ENCODE data around the gene ZNF444.

ZNF444 gene

GRCh38 chr19:56136362-56136761 lies 4.7 kb upstream of the ZNF444 start:
- Mint-ChIP-seq H3K27ac (ENCODE audit: low read depth) (no peak overlapping the region), H3K9me3 (no peaks in the 10 kb centered on the region), H3K36me3 (ENCODE audit: insufficient read depth) (peaks cover 3% of the 10 kb centered on the region), H3K27me3 (no peaks in the 10 kb centered on the region), H3K4me1 (peaks cover 17% of the 10 kb centered on the region), H3K4me3 (no peak overlapping the region)
- ATAC-seq (replicated peaks; ENCODE audit: extremely low read depth, poor library complexity, severe bottlenecking) (no peak), DNase-seq (ENCODE audit: low spot score in 2 of 2) (no peak)

- Mint-ChIP-seq H3K27ac (ENCODE audit: low read depth) (no peak overlapping the region), H3K27me3 (no peaks in the 10 kb centered on the region), H3K36me3 (ENCODE audit: insufficient read depth) (peaks cover 3% of the 10 kb centered on the region), H3K4me1 (peaks cover 24% of the 10 kb centered on the region), H3K9me3 (no peaks in the 10 kb centered on the region), H3K4me3 (no peak overlapping the region)
- DNase-seq (ENCODE audit: low spot score in 2 of 2) (no peak), ATAC-seq (replicated peaks; ENCODE audit: extremely low read depth, poor library complexity, severe bottlenecking) (no peak)
Measured at GRCh38 chr19:56137405-56137804, 3.7 kb upstream of the ZNF444 start.

- Mint-ChIP-seq H3K9me3 (no peaks in the 10 kb centered on the region), H3K4me1 (peaks cover 29% of the 10 kb centered on the region), H3K36me3 (ENCODE audit: insufficient read depth) (peaks cover 3% of the 10 kb centered on the region), H3K4me3 (no peak overlapping the region), H3K27ac (ENCODE audit: low read depth) (no peak overlapping the region), H3K27me3 (no peaks in the 10 kb centered on the region)
- ATAC-seq (replicated peaks; ENCODE audit: extremely low read depth, poor library complexity, severe bottlenecking) (no peak), DNase-seq (ENCODE audit: low spot score in 2 of 2) (no peak)
Measured at GRCh38 chr19:56138069-56138468, 3.0 kb upstream of the ZNF444 start.

GRCh38 chr19:56139847-56140582 lies 1.1 kb upstream of the ZNF444 start:
- Mint-ChIP-seq H3K36me3 (ENCODE audit: insufficient read depth) (peaks cover 3% of the 10 kb centered on the region), H3K27ac (ENCODE audit: low read depth) (peak overlapping the region; percentile 96), H3K27me3 (no peaks in the 10 kb centered on the region), H3K9me3 (no peaks in the 10 kb centered on the region), H3K4me3 (peak overlapping the region; percentile 93), H3K4me1 (peaks cover 41% of the 10 kb centered on the region)
- DNase-seq (ENCODE audit: low spot score in 2 of 2) (no peak), ATAC-seq (replicated peaks; ENCODE audit: extremely low read depth, poor library complexity, severe bottlenecking) (no peak)

GRCh38 chr19:56141417-56141993 lies 418 bp downstream of the ZNF444 start:
- H3K36me3 Mint-ChIP-seq (ENCODE audit: insufficient read depth), result peaks cover 3% of the 10 kb centered on the region
- H3K9me3 Mint-ChIP-seq, result no peaks in the 10 kb centered on the region
- H3K27me3 Mint-ChIP-seq, result no peaks in the 10 kb centered on the region
- H3K27ac Mint-ChIP-seq (ENCODE audit: low read depth), result peak overlapping the region; percentile 96
- DNase-seq (ENCODE audit: low spot score in 2 of 2), result peak; percentile 25 to 29
- ATAC-seq (replicated peaks; ENCODE audit: extremely low read depth, poor library complexity, severe bottlenecking), result no peak
- peaks cover 41% of the 10 kb centered on the region for H3K4me1 Mint-ChIP-seq
- peak overlapping the region; percentile 93 for H3K4me3 Mint-ChIP-seq

GRCh38 chr19:56142087-56142787 lies 1.1 kb downstream of the ZNF444 start:
- Mint-ChIP-seq H3K9me3 (no peaks in the 10 kb centered on the region), H3K4me1 (peaks cover 41% of the 10 kb centered on the region), H3K4me3 (peak overlapping the region; percentile 93), H3K27ac (ENCODE audit: low read depth) (no peak overlapping the region), H3K36me3 (ENCODE audit: insufficient read depth) (peaks cover 3% of the 10 kb centered on the region), H3K27me3 (no peaks in the 10 kb centered on the region)
- DNase-seq (ENCODE audit: low spot score in 2 of 2), result no peak
- no peak for ATAC-seq (replicated peaks; ENCODE audit: extremely low read depth, poor library complexity, severe bottlenecking)

GRCh38 chr19:56142897-56143434 lies 1.9 kb downstream of the ZNF444 start:
- H3K9me3 Mint-ChIP-seq, result no peaks in the 10 kb centered on the region
- DNase-seq (ENCODE audit: low spot score in 2 of 2), result no peak
- H3K4me3 Mint-ChIP-seq, result peak overlapping the region; percentile 93
- H3K27me3 Mint-ChIP-seq, result no peaks in the 10 kb centered on the region
- H3K36me3 Mint-ChIP-seq (ENCODE audit: insufficient read depth), result peaks cover 3% of the 10 kb centered on the region
- no peak for ATAC-seq (replicated peaks; ENCODE audit: extremely low read depth, poor library complexity, severe bottlenecking)
- H3K27ac Mint-ChIP-seq (ENCODE audit: low read depth), result no peak overlapping the region
- H3K4me1 Mint-ChIP-seq, result peaks cover 41% of the 10 kb centered on the region

GRCh38 chr19:56144376-56144775 lies 3.3 kb downstream of the ZNF444 start:
- peaks cover 3% of the 10 kb centered on the region for H3K36me3 Mint-ChIP-seq (ENCODE audit: insufficient read depth)
- H3K4me3 Mint-ChIP-seq, result no peak overlapping the region
- H3K27me3 Mint-ChIP-seq, result no peaks in the 10 kb centered on the region
- H3K9me3 Mint-ChIP-seq, result no peaks in the 10 kb centered on the region
- H3K27ac Mint-ChIP-seq (ENCODE audit: low read depth), result peak overlapping the region; percentile 69
- peaks cover 41% of the 10 kb centered on the region for H3K4me1 Mint-ChIP-seq
- ATAC-seq (replicated peaks; ENCODE audit: extremely low read depth, poor library complexity, severe bottlenecking), result no peak
- no peak for DNase-seq (ENCODE audit: low spot score in 2 of 2)

GRCh38 chr19:56144831-56145230 lies 3.7 kb downstream of the ZNF444 start:
- H3K4me3 Mint-ChIP-seq, result no peak overlapping the region
- H3K27me3 Mint-ChIP-seq, result no peaks in the 10 kb centered on the region
- H3K9me3 Mint-ChIP-seq, result no peaks in the 10 kb centered on the region
- peaks cover 38% of the 10 kb centered on the region for H3K4me1 Mint-ChIP-seq
- DNase-seq (ENCODE audit: low spot score in 2 of 2) (no peak), ATAC-seq (replicated peaks; ENCODE audit: extremely low read depth, poor library complexity, severe bottlenecking) (no peak)
- H3K27ac Mint-ChIP-seq (ENCODE audit: low read depth), result peak overlapping the region; percentile 69
- H3K36me3 Mint-ChIP-seq (ENCODE audit: insufficient read depth), result peaks cover 3% of the 10 kb centered on the region

GRCh38 chr19:56145698-56146097 lies 4.6 kb downstream of the ZNF444 start:
- H3K9me3 Mint-ChIP-seq, result no peaks in the 10 kb centered on the region
- no peak overlapping the region for H3K4me3 Mint-ChIP-seq
- H3K36me3 Mint-ChIP-seq (ENCODE audit: insufficient read depth), result peaks cover 1% of the 10 kb centered on the region
- no peak overlapping the region for H3K27ac Mint-ChIP-seq (ENCODE audit: low read depth)
- peaks cover 29% of the 10 kb centered on the region for H3K4me1 Mint-ChIP-seq
- H3K27me3 Mint-ChIP-seq, result no peaks in the 10 kb centered on the region
- no peak for ATAC-seq (replicated peaks; ENCODE audit: extremely low read depth, poor library complexity, severe bottlenecking)
- DNase-seq (ENCODE audit: low spot score in 2 of 2), result no peak

GRCh38 chr19:56146904-56147303 lies 5.8 kb downstream of the ZNF444 start:
- Mint-ChIP-seq H3K4me3 (no peak overlapping the region), H3K27me3 (no peaks in the 10 kb centered on the region), H3K9me3 (no peaks in the 10 kb centered on the region), H3K4me1 (peaks cover 20% of the 10 kb centered on the region), H3K27ac (ENCODE audit: low read depth) (no peak overlapping the region), H3K36me3 (ENCODE audit: insufficient read depth) (no peaks in the 10 kb centered on the region)
- ATAC-seq (replicated peaks; ENCODE audit: extremely low read depth, poor library complexity, severe bottlenecking) (no peak), DNase-seq (ENCODE audit: low spot score in 2 of 2) (no peak)

- Mint-ChIP-seq H3K4me1 (peaks cover 17% of the 10 kb centered on the region), H3K4me3 (no peak overlapping the region)
- ATAC-seq (replicated peaks; ENCODE audit: extremely low read depth, poor library complexity, severe bottlenecking), result no peak
Measured at GRCh38 chr19:56147307-56147706, 6.2 kb downstream of the ZNF444 start.

More at GRCh38 chr19:56147307-56147706, 6.2 kb downstream of the ZNF444 start:
- Mint-ChIP-seq H3K27me3 (no peaks in the 10 kb centered on the region), H3K27ac (ENCODE audit: low read depth) (no peak overlapping the region), H3K9me3 (no peaks in the 10 kb centered on the region), H3K36me3 (ENCODE audit: insufficient read depth) (no peaks in the 10 kb centered on the region)
- DNase-seq (ENCODE audit: low spot score in 2 of 2), result no peak
